WERI-Rb-1 (cell line): Measurements from ENCODE around the gene WFDC1.

ENCODE experiments used
- DNase-seq: peaks from one replicate; pipeline ENCODE4 v3.0.0-alpha.2; 2020
- H3K27ac ChIP-seq: fragments of 250-450 bp; sonication (Bioruptor Pico); 2 replicates; pipeline ENCODE4 v1.5.1; 2020; ENCODE audit warnings: mild to moderate bottlenecking, moderate library complexity
- H3K27me3 ChIP-seq: fragments of 250-450 bp; sonication (Bioruptor Pico); 2 replicates; pipeline ENCODE4 v1.5.1; 2021; ENCODE audit warnings: mild to moderate bottlenecking, low read depth, moderate library complexity; ENCODE audit not compliant: insufficient read depth, severe bottlenecking
- H3K36me3 ChIP-seq: fragments of 250-450 bp; sonication (Bioruptor Pico); 2 replicates; pipeline ENCODE4 v1.5.1; 2020; ENCODE audit warnings: mild to moderate bottlenecking, moderate library complexity
- H3K4me3 ChIP-seq: 2 replicates; pipeline ENCODE4 v1.5.1; 2011; ENCODE audit warnings: low read depth, mild to moderate bottlenecking, control low read depth, low read length
- H3K9me3 ChIP-seq: fragments of 250-450 bp; sonication (Bioruptor Pico); 2 replicates; pipeline ENCODE4 v1.5.1; 2021; ENCODE audit warnings: mild to moderate bottlenecking, moderate library complexity; ENCODE audit not compliant: severe bottlenecking
- TF ChIP-seq, protein P1 (sequence below): IDR thresholded peaks from 2 replicates; pipeline ENCODE4 v1.5.1; 2011; ENCODE audit warnings: low read depth, mild to moderate bottlenecking, control low read depth, inconsistent platforms, low read length

The WFDC1 gene

DNA sequence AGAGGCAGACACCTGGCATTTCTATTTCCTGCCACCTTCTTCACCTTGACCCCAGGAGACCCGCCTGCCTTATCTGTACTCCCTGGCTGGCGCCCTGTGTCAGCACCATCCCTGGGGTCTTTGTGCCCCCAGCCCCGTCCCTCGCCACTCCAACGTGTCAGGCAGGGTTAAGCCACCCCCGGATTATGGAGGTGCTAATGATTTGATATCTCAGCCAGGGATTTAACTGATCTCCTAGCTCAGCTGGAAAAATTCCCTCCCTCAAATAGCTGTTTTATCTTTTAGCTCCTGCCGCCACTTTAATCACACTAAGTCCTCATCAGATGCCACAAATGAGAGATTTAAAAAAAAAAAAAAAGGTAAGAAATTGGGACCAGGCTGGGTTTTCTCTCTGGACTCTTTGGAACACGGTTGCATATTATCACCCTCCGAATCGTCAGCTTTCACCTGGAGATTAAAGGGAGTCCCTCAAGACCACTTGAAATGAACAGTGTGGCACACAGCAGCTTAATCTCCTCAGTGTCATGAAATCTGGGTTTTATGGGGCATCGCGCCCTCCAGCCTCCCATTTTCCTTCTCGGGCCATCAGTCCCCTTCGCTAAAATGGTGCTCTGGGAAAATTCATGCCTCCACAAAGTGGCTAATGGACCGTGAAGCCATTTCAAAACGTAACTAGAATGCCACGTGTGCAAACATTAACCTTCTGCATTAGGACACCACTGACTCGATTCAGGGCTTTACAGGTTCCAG, 26.2 kb upstream of the WFDC1 start:
- Histone ChIP-seq H3K27ac (peak overlapping the region; percentile 85), H3K9me3 (no peaks in the 10 kb centered on the region), H3K27me3 (no peaks in the 10 kb centered on the region), H3K4me3 (peak overlapping the region; percentile 19; the same call in 1 of the 2 replicates), H3K36me3 (no peaks in the 10 kb centered on the region)
- DNase-seq, result peak; percentile 75
- TF ChIP-seq, protein P1, sequence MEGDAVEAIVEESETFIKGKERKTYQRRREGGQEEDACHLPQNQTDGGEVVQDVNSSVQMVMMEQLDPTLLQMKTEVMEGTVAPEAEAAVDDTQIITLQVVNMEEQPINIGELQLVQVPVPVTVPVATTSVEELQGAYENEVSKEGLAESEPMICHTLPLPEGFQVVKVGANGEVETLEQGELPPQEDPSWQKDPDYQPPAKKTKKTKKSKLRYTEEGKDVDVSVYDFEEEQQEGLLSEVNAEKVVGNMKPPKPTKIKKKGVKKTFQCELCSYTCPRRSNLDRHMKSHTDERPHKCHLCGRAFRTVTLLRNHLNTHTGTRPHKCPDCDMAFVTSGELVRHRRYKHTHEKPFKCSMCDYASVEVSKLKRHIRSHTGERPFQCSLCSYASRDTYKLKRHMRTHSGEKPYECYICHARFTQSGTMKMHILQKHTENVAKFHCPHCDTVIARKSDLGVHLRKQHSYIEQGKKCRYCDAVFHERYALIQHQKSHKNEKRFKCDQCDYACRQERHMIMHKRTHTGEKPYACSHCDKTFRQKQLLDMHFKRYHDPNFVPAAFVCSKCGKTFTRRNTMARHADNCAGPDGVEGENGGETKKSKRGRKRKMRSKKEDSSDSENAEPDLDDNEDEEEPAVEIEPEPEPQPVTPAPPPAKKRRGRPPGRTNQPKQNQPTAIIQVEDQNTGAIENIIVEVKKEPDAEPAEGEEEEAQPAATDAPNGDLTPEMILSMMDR, result no peak

DNA sequence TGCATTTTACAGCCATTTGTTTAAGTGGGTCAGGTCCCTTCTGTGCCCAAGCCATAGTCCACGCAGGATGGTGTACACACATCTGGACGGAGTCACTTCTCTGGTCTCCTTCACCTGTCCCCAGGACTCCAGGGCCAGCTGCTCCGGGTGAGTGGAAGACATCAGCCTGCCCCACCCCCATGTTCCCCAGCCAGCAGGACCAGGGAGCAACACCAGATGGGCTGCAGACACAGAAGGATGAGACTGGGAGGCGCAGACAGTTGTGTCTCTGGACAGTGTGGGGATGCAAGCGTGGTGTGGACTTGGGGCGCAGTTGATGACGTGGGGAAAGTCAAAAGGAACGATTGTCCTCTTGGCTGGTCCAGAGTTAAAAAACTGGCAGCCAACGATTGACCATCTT, 24.6 kb upstream of the WFDC1 start:
- TF ChIP-seq, protein P1, result no peak
- peak; percentile 71 for DNase-seq
- Histone ChIP-seq H3K27me3 (no peaks in the 10 kb centered on the region), H3K9me3 (no peaks in the 10 kb centered on the region), H3K4me3 (no peak overlapping the region), H3K27ac (peak overlapping the region; percentile 85), H3K36me3 (no peaks in the 10 kb centered on the region)

DNA sequence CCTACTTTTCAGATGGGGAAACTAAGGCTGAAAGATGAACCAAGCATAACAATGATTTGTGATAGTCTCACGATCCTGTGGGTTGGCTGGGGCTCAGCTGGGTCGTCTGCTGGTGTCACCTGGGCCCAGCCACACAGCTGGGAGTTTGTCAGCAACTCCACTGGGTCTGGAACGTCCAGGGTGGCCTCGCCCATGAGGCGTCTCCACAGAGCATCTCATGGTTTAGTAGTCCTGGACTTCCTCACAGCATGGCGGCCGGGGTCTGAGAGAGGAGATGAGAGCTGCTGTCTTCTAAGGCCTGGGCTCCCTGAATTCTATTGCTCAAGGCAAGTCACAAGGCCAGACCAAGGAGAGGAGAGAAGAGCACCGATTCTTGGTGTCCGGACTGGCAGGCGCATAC, 24.1 kb upstream of the WFDC1 start:
- peak overlapping the region; percentile 85 for H3K27ac ChIP-seq
- H3K4me3 ChIP-seq, result no peak overlapping the region
- DNase-seq, result no peak
- no peaks in the 10 kb centered on the region for H3K27me3 ChIP-seq
- no peaks in the 10 kb centered on the region for H3K9me3 ChIP-seq
- H3K36me3 ChIP-seq, result no peaks in the 10 kb centered on the region
- TF ChIP-seq, protein P1, result no peak

DNA sequence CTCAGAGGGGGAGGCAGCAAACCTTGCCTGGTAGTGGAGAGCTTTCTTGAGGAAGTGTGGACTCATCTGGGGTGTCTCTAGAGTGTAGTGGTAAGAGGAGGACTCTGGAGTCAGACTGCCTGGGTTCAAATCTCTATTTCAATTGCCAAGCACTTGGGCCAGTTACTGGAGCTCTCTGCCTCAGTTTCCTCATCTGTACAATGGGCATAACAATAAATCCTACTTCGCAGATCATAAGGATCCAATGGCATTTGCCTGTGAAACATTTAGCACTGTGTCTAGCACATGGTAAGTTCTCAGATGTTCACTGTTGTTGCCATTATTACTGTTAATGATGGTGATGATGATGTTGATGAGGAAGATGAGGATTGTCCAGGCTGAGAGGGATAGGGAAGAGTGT, 23.6 kb upstream of the WFDC1 start:
- Histone ChIP-seq H3K4me3 (no peak overlapping the region), H3K27ac (peak overlapping the region; percentile 85), H3K9me3 (no peaks in the 10 kb centered on the region), H3K36me3 (no peaks in the 10 kb centered on the region), H3K27me3 (no peaks in the 10 kb centered on the region)
- TF ChIP-seq, protein P1, result no peak
- no peak for DNase-seq

DNA sequence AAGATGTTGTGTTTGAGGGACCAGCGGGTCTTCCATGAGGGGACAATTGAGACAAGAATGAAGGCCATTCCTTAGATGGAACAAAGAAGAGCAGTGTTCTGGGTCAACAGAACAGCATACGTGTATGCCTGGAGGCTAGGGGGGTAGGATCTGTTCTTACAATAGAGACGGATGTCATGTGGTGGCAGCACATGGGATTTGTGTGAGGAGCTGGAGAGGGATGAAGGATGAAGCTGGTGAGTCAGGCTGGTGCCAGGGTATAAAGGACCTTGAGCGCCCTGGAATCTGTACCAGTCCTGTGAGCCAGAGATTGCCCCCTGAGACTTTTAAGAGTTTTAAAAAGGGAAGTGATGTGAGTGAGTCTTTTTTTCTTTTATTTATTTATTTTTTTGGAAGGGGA, 22.8 kb upstream of the WFDC1 start:
- Histone ChIP-seq H3K4me3 (no peak overlapping the region), H3K9me3 (no peaks in the 10 kb centered on the region), H3K36me3 (no peaks in the 10 kb centered on the region), H3K27me3 (no peaks in the 10 kb centered on the region), H3K27ac (peak overlapping the region; percentile 85)
- no peak for DNase-seq
- TF ChIP-seq, protein P1, result no peak
